Activated T-helper 17 cell treated with anti-CD3 and anti-CD28 coated beads, Interleukin-2, amount 50 U/mL, for 72 hours (primary cell): Measurements from ENCODE around the gene CTSW. TPM values are rescaled to one million over a fixed set of nuclear protein-coding genes. Genes with fewer than 3 reads are reported as not detected.

Source experiments
- ATAC-seq: fragments of 150-1000 bp; cut with Tn5 transposase; replicated peaks from 2 replicates; pipeline ENCODE4 v1.10.0; 2021; ENCODE audit warnings: mild to moderate bottlenecking, moderate library complexity
- H3K27ac Mint-ChIP-seq: one replicate; pipeline ENCODE4 v1.8.0; 2022; ENCODE audit warnings: mixed read lengths
- H3K27me3 Mint-ChIP-seq: one replicate; pipeline ENCODE4 v1.8.0; 2022; ENCODE audit warnings: mixed read lengths
- H3K36me3 Mint-ChIP-seq: one replicate; pipeline ENCODE4 v1.8.0; 2022; ENCODE audit warnings: low read depth, mild to moderate bottlenecking, mixed read lengths
- H3K4me1 Mint-ChIP-seq: one replicate; pipeline ENCODE4 v1.8.0; 2022; ENCODE audit warnings: mixed read lengths
- H3K4me3 Mint-ChIP-seq: one replicate; pipeline ENCODE4 v1.8.0; 2022; ENCODE audit warnings: mild to moderate bottlenecking, mixed read lengths
- H3K9me3 Mint-ChIP-seq: one replicate; pipeline ENCODE4 v1.8.0; 2022; ENCODE audit warnings: mixed read lengths
- total RNA-seq, 2 donors: library from RNA; stranded (reverse); gene quantifications; one replicate each; pipeline ENCODE4 v1.2.3, GENCODE V29; 2022

Gene CTSW
- total RNA-seq, 2 donors from 2014 or later: 5.4 to 23.6 TPM

DNA sequence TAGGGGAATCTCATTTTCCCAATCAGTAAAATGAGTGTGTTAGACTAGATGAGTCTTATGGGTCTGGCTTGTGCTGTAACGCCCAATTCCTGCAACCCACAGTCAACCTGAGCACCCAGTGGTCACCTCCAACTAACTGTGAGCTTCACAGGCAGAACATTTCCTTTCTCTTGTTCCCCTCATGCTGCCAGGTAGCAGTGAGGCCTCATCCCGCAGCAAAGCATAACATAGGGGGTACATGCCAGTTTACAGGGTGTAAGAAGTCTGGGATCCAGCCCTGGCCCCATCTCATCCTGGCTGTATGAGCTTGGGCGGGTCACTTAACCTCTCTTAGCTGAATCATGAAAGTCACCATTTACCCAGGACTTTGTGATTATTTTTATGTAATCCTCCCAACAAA, 10.7 kb upstream of the CTSW start:
- Mint-ChIP-seq H3K4me3 (no peak overlapping the region), H3K27me3 (no peaks in the 10 kb centered on the region), H3K27ac (peak overlapping the region; percentile 46), H3K4me1 (peaks cover 4% of the 10 kb centered on the region), H3K36me3 (peaks cover 40% of the 10 kb centered on the region), H3K9me3 (no peaks in the 10 kb centered on the region)
- no peak for ATAC-seq

- Mint-ChIP-seq H3K4me1 (peaks cover 4% of the 10 kb centered on the region), H3K36me3 (peaks cover 32% of the 10 kb centered on the region), H3K9me3 (no peaks in the 10 kb centered on the region), H3K27ac (peak overlapping the region; percentile 46), H3K27me3 (no peaks in the 10 kb centered on the region), H3K4me3 (no peak overlapping the region)
- ATAC-seq: no peak
Observed at GRCh38 chr11:65869643-65870306, 9.9 kb upstream of the CTSW start.

GRCh38 chr11:65870307-65870658, 9.4 kb upstream of the CTSW start:
- no peaks in the 10 kb centered on the region for H3K27me3 Mint-ChIP-seq
- H3K9me3 Mint-ChIP-seq: no peaks in the 10 kb centered on the region
- peak overlapping the region; percentile 29 for H3K4me3 Mint-ChIP-seq
- H3K4me1 Mint-ChIP-seq: peaks cover under 1% of the 10 kb centered on the region
- no peak for ATAC-seq
- peaks cover 27% of the 10 kb centered on the region for H3K36me3 Mint-ChIP-seq
- peak overlapping the region; percentile 46 for H3K27ac Mint-ChIP-seq

- no peaks in the 10 kb centered on the region for H3K27me3 Mint-ChIP-seq
- H3K9me3 Mint-ChIP-seq: no peaks in the 10 kb centered on the region
- peak overlapping the region; percentile 46 for H3K27ac Mint-ChIP-seq
- ATAC-seq: no peak
- H3K4me1 Mint-ChIP-seq: no peaks in the 10 kb centered on the region
- H3K4me3 Mint-ChIP-seq: peak overlapping the region; percentile 41
- H3K36me3 Mint-ChIP-seq: peaks cover 20% of the 10 kb centered on the region
Observed at GRCh38 chr11:65870706-65871681, 8.6 kb upstream of the CTSW start.

DNA sequence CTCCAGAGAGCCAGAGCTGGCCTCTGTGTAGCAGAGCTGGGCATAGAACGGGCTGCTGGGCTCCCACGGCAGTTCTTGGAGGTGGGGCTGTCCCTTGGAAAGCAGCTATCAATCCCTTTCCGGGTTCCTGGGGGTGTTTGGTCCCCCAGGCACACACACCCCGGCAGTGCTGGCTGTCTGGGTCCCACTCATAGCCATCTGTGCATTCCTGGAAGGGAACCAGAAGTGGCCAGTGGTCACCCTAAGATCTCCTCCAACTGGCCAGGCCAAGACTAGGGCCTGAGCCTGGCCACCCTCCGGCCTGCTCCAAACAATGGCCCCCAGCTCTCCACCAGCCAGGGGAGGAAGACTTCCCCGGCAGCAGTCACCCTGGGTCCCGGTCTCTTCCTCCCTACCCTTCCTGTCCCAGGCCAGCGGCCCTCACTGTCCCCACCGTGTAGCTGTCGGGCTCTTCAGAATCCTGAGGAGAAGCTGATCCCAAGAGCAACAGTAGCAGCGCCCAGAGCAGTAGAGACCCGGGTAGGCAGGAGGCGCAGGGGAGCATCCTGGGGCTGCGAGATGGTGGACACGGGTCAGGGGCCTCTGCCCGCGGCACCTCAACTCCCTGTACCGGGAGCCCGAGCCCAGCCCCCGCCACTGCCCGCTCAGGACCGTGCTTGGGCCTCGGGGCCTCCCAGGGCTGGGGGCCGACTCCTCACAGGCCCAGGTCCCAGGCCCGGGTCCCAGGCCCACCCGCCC, 7.7 kb upstream of the CTSW start:
- peak overlapping the region; percentile 41 for H3K4me3 Mint-ChIP-seq
- no peaks in the 10 kb centered on the region for H3K9me3 Mint-ChIP-seq
- ATAC-seq: no peak
- H3K36me3 Mint-ChIP-seq: peaks cover 13% of the 10 kb centered on the region
- H3K27ac Mint-ChIP-seq: peak overlapping the region; percentile 36
- H3K4me1 Mint-ChIP-seq: no peaks in the 10 kb centered on the region
- no peaks in the 10 kb centered on the region for H3K27me3 Mint-ChIP-seq

DNA sequence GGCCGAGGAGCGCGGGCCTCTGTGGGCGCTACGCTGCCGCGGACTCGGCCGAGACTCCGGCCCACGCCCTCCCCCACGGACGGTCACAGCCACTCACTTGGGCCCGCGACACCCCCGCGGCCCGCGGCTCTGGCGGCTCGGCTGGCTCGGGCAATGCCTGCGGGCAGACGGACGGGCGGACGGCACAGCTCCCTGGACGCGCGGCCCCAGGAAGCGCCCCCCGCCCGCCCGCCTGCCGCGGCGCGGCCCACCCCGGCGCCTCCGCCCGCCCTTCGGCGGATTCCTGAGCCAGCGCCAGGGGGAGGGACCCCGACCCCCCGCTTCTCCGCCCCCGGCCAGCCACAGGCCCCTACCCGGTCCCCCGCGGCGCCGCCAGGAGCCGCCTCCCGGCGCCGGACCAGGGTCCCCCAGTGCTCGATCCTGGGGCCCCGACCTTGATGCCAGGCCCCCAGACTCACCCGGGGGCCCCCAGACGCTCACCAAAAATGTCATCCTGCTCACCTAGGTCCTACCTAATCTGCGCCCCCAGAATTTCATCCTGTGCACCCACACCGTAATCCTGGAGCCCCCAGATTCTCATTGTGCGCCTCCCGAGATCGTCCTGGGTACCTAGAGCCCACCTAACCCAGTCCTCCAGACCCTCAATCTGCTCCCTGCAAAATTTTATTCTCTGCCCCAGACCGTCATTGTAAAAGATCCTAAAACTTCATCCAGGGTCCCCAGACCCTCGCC, 6.9 kb upstream of the CTSW start, which contains the start of gene EFEMP2:
Gene EFEMP2 (minus strand): TSS at position 215 of the 732 bp plus-strand sequence. CDS start 446 bp downstream, outside the sequence.
- no peak for ATAC-seq
- Mint-ChIP-seq H3K9me3 (no peaks in the 10 kb centered on the region), H3K4me1 (no peaks in the 10 kb centered on the region), H3K4me3 (peak within 1 kb of the TSS; percentile 92), H3K27ac (peak within 1 kb of the TSS; percentile 94), H3K36me3 (peaks cover 6% of the 10 kb centered on the region), H3K27me3 (no peaks in the 10 kb centered on the region)

DNA sequence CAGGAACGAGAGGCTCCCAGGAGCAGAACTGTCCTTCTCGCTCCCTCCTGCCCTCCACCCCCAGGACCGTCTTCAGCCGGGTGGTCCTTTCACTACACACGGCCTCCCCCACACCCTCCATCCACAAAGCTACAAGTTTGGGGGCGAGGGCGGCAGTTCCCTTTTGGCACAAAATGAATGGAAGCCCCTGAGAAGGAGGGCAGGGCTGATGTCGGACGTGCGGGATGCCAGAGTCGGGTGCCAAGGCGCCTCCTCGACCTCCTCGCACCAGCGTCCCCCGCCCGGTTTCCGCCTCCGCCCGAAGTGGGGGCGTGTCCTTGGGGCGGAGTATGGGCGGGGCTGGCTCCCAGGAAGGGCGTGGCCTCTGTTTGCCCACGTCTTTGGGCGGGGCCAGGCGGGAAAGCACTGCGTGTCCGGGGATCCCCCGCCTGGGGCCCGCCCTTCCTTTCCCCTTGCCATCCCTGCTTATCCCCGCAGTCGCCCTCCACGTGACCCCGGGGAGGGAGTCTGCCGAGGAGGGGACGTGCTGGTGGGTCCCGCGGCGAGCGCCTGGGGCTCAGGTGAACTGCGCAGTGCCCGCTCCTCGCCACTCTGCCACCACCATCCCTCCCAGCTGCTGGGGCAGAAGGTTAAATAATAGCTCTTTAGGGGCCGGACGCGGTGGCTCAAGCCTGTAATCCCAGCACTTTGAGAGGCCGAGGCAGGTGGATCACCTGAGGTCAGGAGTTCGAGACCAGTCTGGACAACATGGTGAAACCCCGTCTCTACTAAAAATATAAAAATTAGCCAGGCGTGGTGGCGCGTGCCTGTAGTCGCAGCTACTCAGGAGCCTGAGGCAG, 6.1 kb upstream of the CTSW start:
- no peaks in the 10 kb centered on the region for H3K9me3 Mint-ChIP-seq
- H3K4me3 Mint-ChIP-seq: peak overlapping the region; percentile 92
- H3K4me1 Mint-ChIP-seq: no peaks in the 10 kb centered on the region
- H3K27ac Mint-ChIP-seq: peak overlapping the region; percentile 94
- ATAC-seq: peak; percentile 93
- H3K27me3 Mint-ChIP-seq: no peaks in the 10 kb centered on the region
- peaks cover 6% of the 10 kb centered on the region for H3K36me3 Mint-ChIP-seq

DNA sequence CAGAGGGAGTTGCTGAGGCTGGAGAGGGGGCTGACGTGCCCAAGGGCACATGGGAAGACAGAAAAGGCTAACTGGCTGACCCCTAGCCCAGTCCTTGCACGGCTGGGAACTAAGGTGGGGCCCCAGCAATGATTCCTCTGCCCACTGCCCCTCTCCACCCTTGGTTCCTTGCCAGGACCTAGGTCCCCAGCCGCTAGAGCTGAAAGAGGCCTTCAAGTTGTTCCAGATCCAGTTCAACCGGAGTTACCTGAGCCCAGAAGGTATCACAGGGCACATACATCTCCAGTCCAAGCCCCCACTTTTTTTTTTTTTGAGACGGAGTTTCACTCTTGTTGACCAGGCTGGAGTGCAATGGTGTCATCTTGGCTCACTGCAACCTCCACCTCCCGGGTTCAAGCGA, 390 bp downstream of the CTSW start:
- H3K27ac Mint-ChIP-seq: peak overlapping the region; percentile 61
- no peaks in the 10 kb centered on the region for H3K27me3 Mint-ChIP-seq
- ATAC-seq: no peak
- H3K9me3 Mint-ChIP-seq: no peaks in the 10 kb centered on the region
- peaks cover 18% of the 10 kb centered on the region for H3K36me3 Mint-ChIP-seq
- peaks cover 16% of the 10 kb centered on the region for H3K4me1 Mint-ChIP-seq
- peak overlapping the region; percentile 66 for H3K4me3 Mint-ChIP-seq

GRCh38 chr11:65880844-65881421, 1.3 kb downstream of the CTSW start:
- Mint-ChIP-seq H3K27me3 (no peaks in the 10 kb centered on the region), H3K4me3 (peak overlapping the region; percentile 66), H3K9me3 (no peaks in the 10 kb centered on the region), H3K27ac (peak overlapping the region; percentile 90), H3K4me1 (peaks cover 16% of the 10 kb centered on the region), H3K36me3 (peaks cover 27% of the 10 kb centered on the region)
- peak; percentile 37 for ATAC-seq

DNA sequence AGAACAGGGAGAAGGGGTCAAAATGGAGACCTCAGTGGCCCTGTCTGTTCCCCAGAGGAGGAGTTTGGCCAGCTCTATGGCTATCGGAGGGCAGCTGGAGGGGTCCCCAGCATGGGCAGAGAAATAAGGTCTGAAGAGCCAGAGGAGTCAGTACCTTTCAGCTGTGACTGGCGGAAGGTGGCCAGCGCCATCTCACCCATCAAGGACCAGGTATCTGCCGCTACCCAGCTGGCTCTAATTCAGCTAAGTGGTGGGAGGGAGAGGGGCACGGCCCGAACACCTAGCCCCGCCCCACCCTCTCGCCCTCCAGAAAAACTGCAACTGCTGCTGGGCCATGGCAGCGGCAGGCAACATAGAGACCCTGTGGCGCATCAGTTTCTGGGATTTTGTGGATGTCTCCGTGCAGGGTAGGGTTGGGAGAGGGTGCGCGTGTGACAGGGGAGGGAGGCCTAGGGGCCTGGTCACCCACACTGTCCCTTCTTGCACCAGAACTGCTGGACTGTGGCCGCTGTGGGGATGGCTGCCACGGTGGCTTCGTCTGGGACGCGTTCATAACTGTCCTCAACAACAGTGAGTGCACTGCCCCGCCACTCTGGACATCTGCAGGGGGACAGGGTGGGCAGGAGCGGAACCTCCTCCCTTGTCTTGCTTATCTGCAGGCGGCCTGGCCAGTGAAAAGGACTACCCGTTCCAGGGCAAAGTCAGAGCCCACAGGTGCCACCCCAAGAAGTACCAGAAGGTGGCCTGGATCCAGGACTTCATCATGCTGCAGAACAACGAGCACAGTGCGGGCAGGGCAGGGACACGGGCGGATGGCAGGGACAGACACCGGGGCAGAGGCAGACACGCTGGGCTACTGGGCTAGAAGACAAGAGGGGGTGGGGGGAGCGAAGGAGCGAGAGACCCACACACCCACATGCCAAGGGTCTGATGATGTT, 2.8 kb downstream of the CTSW start:
- Mint-ChIP-seq H3K9me3 (no peaks in the 10 kb centered on the region), H3K27ac (peak overlapping the region; percentile 90), H3K4me3 (no peak overlapping the region), H3K27me3 (no peaks in the 10 kb centered on the region), H3K36me3 (peaks cover 40% of the 10 kb centered on the region), H3K4me1 (peaks cover 24% of the 10 kb centered on the region)
- no peak for ATAC-seq

DNA sequence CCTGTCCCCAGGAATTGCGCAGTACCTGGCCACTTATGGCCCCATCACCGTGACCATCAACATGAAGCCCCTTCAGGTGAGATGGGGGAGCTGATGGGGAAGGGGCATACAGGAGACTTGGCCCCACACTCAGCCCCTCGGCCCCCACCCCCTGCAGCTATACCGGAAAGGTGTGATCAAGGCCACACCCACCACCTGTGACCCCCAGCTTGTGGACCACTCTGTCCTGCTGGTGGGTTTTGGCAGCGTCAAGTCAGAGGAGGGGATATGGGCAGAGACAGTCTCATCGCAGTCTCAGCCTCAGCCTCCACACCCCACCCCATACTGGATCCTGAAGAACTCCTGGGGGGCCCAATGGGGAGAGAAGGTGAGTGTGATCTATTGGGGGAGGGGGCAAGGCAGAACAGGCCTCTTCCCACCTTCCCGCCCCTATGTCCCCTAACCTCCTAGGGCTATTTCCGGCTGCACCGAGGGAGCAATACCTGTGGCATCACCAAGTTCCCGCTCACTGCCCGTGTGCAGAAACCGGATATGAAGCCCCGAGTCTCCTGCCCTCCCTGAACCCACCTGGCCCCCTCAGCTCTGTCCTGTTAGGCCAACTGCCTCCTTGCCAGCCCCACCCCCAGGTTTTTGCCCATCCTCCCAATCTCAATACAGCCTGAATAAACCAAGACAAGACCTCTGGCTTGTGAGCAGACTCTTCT, 3.6 kb downstream of the CTSW start:
- no peak overlapping the region for H3K27ac Mint-ChIP-seq
- H3K36me3 Mint-ChIP-seq: peaks cover 45% of the 10 kb centered on the region
- H3K27me3 Mint-ChIP-seq: no peaks in the 10 kb centered on the region
- peaks cover 24% of the 10 kb centered on the region for H3K4me1 Mint-ChIP-seq
- H3K4me3 Mint-ChIP-seq: no peak overlapping the region
- no peaks in the 10 kb centered on the region for H3K9me3 Mint-ChIP-seq
- ATAC-seq: no peak
